Naive thymus-derived CD8-positive, alpha-beta T cell (primary cell): ENCODE results near the gene IL12RB2. TPM values are rescaled to one million over a fixed set of nuclear protein-coding genes. Genes with fewer than 3 reads are reported as not detected.
A peak's percentile ranks its signal among the peaks of the same experiment; 100 is the strongest.

Experiments used
- ATAC-seq, 2 donors: fragments of 150-1000 bp; cut with Tn5 transposase in 1 of 2; sonication (Bioruptor Pico), chemical (Tn5 transposase) in 1 of 2; 1 replicate in 1 of 2; 2 replicates in 1 of 2; pipeline ENCODE4 v1.10.0; 2021; ENCODE audit warnings: mild to moderate bottlenecking in 2 of 2, moderate library complexity in 2 of 2
- POLR2A ChIA-PET: fragments of 350-600 bp; sonication (Branson Sonifier 250); formaldehyde crosslinking; loops from one replicate; lab custom pipeline; 2021; ENCODE audit warnings: antibody characterized with exemption; lab: Charles Lee
- DNase-seq, 10 donors: peaks; one replicate each; pipeline versions ENCODE4 v3.0.0 to v3.0.0-alpha.2; 2020 to 2022
- H3K27ac Mint-ChIP-seq, 10 donors: one replicate each; pipeline ENCODE4 v1.8.0; 2020 to 2022; ENCODE audit warnings: mild to moderate bottlenecking in 10 of 10, mixed read lengths in 10 of 10, moderate library complexity in 4 of 10, inconsistent platforms in 1 of 10
- H3K27me3 Mint-ChIP-seq, 5 donors: one replicate each; pipeline ENCODE4 v1.8.0; 2021 to 2022; ENCODE audit warnings: mixed read lengths in 5 of 5
- H3K36me3 Mint-ChIP-seq, 3 donors: one replicate each; pipeline ENCODE4 v1.8.0; 2020 to 2022; ENCODE audit warnings: mixed read lengths in 3 of 3, mild to moderate bottlenecking in 2 of 3, inconsistent platforms in 1 of 3
- H3K4me1 Mint-ChIP-seq, 4 donors: one replicate each; pipeline ENCODE4 v1.8.0; 2021 to 2022; ENCODE audit warnings: mixed read lengths in 4 of 4
- H3K4me3 Mint-ChIP-seq, 10 donors: one replicate each; pipeline ENCODE4 v1.8.0; 2020 to 2022; ENCODE audit warnings: mild to moderate bottlenecking in 10 of 10, mixed read lengths in 10 of 10, moderate library complexity in 6 of 10, inconsistent platforms in 1 of 10
- H3K9me3 Mint-ChIP-seq, 9 donors: one replicate each; pipeline ENCODE4 v1.8.0; 2020 to 2022; ENCODE audit warnings: mixed read lengths in 9 of 9, mild to moderate bottlenecking in 3 of 9, inconsistent platforms in 1 of 9, moderate library complexity in 1 of 9
- polyA plus RNA-seq, 3 donors: library from polyadenylated mRNA; unstranded; fragments of 300-500 nt; fragmentation: Illumina TruSeq; gene quantifications; one replicate each; pipeline ENCODE4 v1.2.3, GENCODE V29; 2021
- total RNA-seq, 8 experiments: library from RNA in 2 of 8; stranded (reverse) in 2 of 8; gene quantifications; one replicate each; pipeline ENCODE4 v1.2.3 and lab custom pipeline; 2021 to 2026

IL12RB2 gene
- total and polyA plus RNA-seq, 5 experiments from 2014 or later = 0.11 to 0.52 (median 0.11) TPM; not detected in 2

- Mint-ChIP-seq H3K4me1 (peaks cover 12 to 71% (median 45%) of the 10 kb centered on the region in 4 donors), H3K27me3 (peaks cover 0 to 7% (median 0%) of the 10 kb centered on the region in 5 donors), H3K36me3 (no peaks in the 10 kb centered on the region), H3K27ac (peak overlapping the region in 1 of 10 donors; percentile 73), H3K9me3 (no peaks in the 10 kb centered on the region), H3K4me3 (peak overlapping the region in 1 of 10 donors; percentile 57)
- ATAC-seq (no peak), DNase-seq (peak in 1 of 10 donors; percentile 8)
- POLR2A ChIA-PET = interaction anchor here (0.6 to 0.7 kb wide), 3 partner anchors 16 to 40 kb away, joined by 3 to 5 read pairs (median 4); no protein-coding TSS in a partner anchor
These were observed 31.0 kb downstream of the IL12RB2 start for GRCh38 chr1:67338642-67339041.

GRCh38 chr1:67339623-67340343, 32.1 kb downstream of the IL12RB2 start:
- ATAC-seq (no peak), DNase-seq (no peak)
- Mint-ChIP-seq H3K4me1 (peaks cover 15 to 69% (median 47%) of the 10 kb centered on the region in 4 donors), H3K27ac (peak overlapping the region in 2 of 10 donors; percentile 47), H3K27me3 (peaks cover 0 to 7% (median 0%) of the 10 kb centered on the region in 5 donors), H3K36me3 (no peaks in the 10 kb centered on the region), H3K4me3 (no peak overlapping the region), H3K9me3 (no peaks in the 10 kb centered on the region)
- POLR2A ChIA-PET = no interaction called here

GRCh38 chr1:67342076-67342890, 34.6 kb downstream of the IL12RB2 start:
- Mint-ChIP-seq H3K36me3 (no peaks in the 10 kb centered on the region), H3K9me3 (no peaks in the 10 kb centered on the region), H3K4me3 (peak overlapping the region in 1 of 10 donors; percentile 29), H3K27ac (peak overlapping the region in 2 of 10 donors; percentile 8 to 45), H3K4me1 (peaks cover 8 to 45% (median 31%) of the 10 kb centered on the region in 4 donors), H3K27me3 (peaks cover 0 to 7% (median 2%) of the 10 kb centered on the region in 5 donors)
- ATAC-seq (no peak), DNase-seq (no peak)
- POLR2A ChIA-PET = interaction anchor here (0.8 kb wide), 1 partner anchor 8 kb away, joined by 3 read pairs; no protein-coding TSS in a partner anchor

- H3K4me1 Mint-ChIP-seq = peaks cover 8 to 27% (median 17%) of the 10 kb centered on the region in 4 donors
- no peaks in the 10 kb centered on the region for H3K36me3 Mint-ChIP-seq
- no peak for DNase-seq
- no peaks in the 10 kb centered on the region for H3K9me3 Mint-ChIP-seq
- no peak overlapping the region for H3K27ac Mint-ChIP-seq
- no peak overlapping the region for H3K4me3 Mint-ChIP-seq
- no peak for ATAC-seq
- POLR2A ChIA-PET = interaction anchor here (0.7 kb wide), 1 partner anchor 29 kb away, joined by 6 read pairs; no protein-coding TSS in a partner anchor
- H3K27me3 Mint-ChIP-seq = peaks cover 0 to 7% (median 2%) of the 10 kb centered on the region in 5 donors
These were observed 37.9 kb downstream of the IL12RB2 start for GRCh38 chr1:67345556-67345955.

- POLR2A ChIA-PET = no interaction called here
- no peaks in the 10 kb centered on the region for H3K9me3 Mint-ChIP-seq
- DNase-seq = no peak
- H3K4me3 Mint-ChIP-seq = no peak overlapping the region
- no peaks in the 10 kb centered on the region for H3K36me3 Mint-ChIP-seq
- peaks cover 0 to 4% (median 0%) of the 10 kb centered on the region in 5 donors for H3K27me3 Mint-ChIP-seq
- H3K27ac Mint-ChIP-seq = no peak overlapping the region
- peaks cover 8 to 16% (median 11%) of the 10 kb centered on the region in 4 donors for H3K4me1 Mint-ChIP-seq
- ATAC-seq = no peak
These were observed 39.3 kb downstream of the IL12RB2 start for GRCh38 chr1:67346982-67347381.

- H3K36me3 Mint-ChIP-seq = no peaks in the 10 kb centered on the region
- POLR2A ChIA-PET = interaction anchor here (0.7 kb wide), 1 partner anchor 187 kb away, joined by 3 read pairs; no protein-coding TSS in a partner anchor
- H3K4me1 Mint-ChIP-seq = peaks cover 5 to 9% (median 7%) of the 10 kb centered on the region in 4 donors
- H3K9me3 Mint-ChIP-seq = no peaks in the 10 kb centered on the region
- no peak overlapping the region for H3K27ac Mint-ChIP-seq
- peaks cover 0 to 4% (median 0%) of the 10 kb centered on the region in 5 donors for H3K27me3 Mint-ChIP-seq
- DNase-seq (peak in 1 of 10 donors; percentile 13), ATAC-seq (no peak)
- H3K4me3 Mint-ChIP-seq = no peak overlapping the region
These were observed 40.2 kb downstream of the IL12RB2 start for GRCh38 chr1:67347688-67348472.

GRCh38 chr1:67348586-67349252, 41.0 kb downstream of the IL12RB2 start:
- H3K9me3 Mint-ChIP-seq = no peaks in the 10 kb centered on the region
- DNase-seq (no peak), ATAC-seq (no peak)
- H3K4me3 Mint-ChIP-seq = no peak overlapping the region
- H3K27me3 Mint-ChIP-seq = peaks cover 0 to 5% (median 0%) of the 10 kb centered on the region in 5 donors
- peaks cover 2 to 4% (median 2%) of the 10 kb centered on the region in 4 donors for H3K4me1 Mint-ChIP-seq
- H3K27ac Mint-ChIP-seq = no peak overlapping the region
- POLR2A ChIA-PET = no interaction called here
- peaks cover 0 to 3% (median 1%) of the 10 kb centered on the region in 3 donors for H3K36me3 Mint-ChIP-seq

GRCh38 chr1:67350783-67351182, 43.1 kb downstream of the IL12RB2 start:
- POLR2A ChIA-PET = no interaction called here
- H3K9me3 Mint-ChIP-seq = no peaks in the 10 kb centered on the region
- H3K27ac Mint-ChIP-seq = no peak overlapping the region
- H3K36me3 Mint-ChIP-seq = peaks cover 6 to 14% (median 8%) of the 10 kb centered on the region in 3 donors
- H3K27me3 Mint-ChIP-seq = peaks cover 0 to 7% (median 5%) of the 10 kb centered on the region in 5 donors
- H3K4me3 Mint-ChIP-seq = no peak overlapping the region
- no peaks in the 10 kb centered on the region for H3K4me1 Mint-ChIP-seq
- ATAC-seq = no peak
- no peak for DNase-seq

- H3K9me3 Mint-ChIP-seq = no peaks in the 10 kb centered on the region
- no peak overlapping the region for H3K27ac Mint-ChIP-seq
- no peak for DNase-seq
- H3K4me1 Mint-ChIP-seq = no peaks in the 10 kb centered on the region
- peaks cover 6 to 15% (median 8%) of the 10 kb centered on the region in 3 donors for H3K36me3 Mint-ChIP-seq
- H3K27me3 Mint-ChIP-seq = peaks cover 0 to 5% (median 4%) of the 10 kb centered on the region in 5 donors
- H3K4me3 Mint-ChIP-seq = no peak overlapping the region
- ATAC-seq = no peak
- POLR2A ChIA-PET = no interaction called here
These were observed 44.5 kb downstream of the IL12RB2 start for GRCh38 chr1:67352211-67352610.

GRCh38 chr1:67355745-67356424, 48.2 kb downstream of the IL12RB2 start:
- Mint-ChIP-seq H3K9me3 (no peaks in the 10 kb centered on the region), H3K27me3 (peaks cover 0 to 5% (median 4%) of the 10 kb centered on the region in 5 donors), H3K4me1 (peaks cover 0 to 1% (median 0%) of the 10 kb centered on the region in 4 donors), H3K4me3 (no peak overlapping the region), H3K27ac (no peak overlapping the region), H3K36me3 (peaks cover 6 to 15% (median 8%) of the 10 kb centered on the region in 3 donors)
- DNase-seq (no peak), ATAC-seq (no peak)
- POLR2A ChIA-PET = interaction anchor here (0.6 to 0.7 kb wide), 2 partner anchors 30 to 56 kb away, joined by 4 to 6 read pairs; no protein-coding TSS in a partner anchor

GRCh38 chr1:67359592-67359991, 51.9 kb downstream of the IL12RB2 start:
- peaks cover 6 to 11% (median 8%) of the 10 kb centered on the region in 4 donors for H3K4me1 Mint-ChIP-seq
- peaks cover 0 to 8% (median 0%) of the 10 kb centered on the region in 5 donors for H3K27me3 Mint-ChIP-seq
- ATAC-seq (no peak), DNase-seq (no peak)
- peak overlapping the region in 1 of 10 donors; percentile 25 for H3K27ac Mint-ChIP-seq
- peaks cover 0 to 5% (median 1%) of the 10 kb centered on the region in 3 donors for H3K36me3 Mint-ChIP-seq
- H3K9me3 Mint-ChIP-seq = no peaks in the 10 kb centered on the region
- no peak overlapping the region for H3K4me3 Mint-ChIP-seq
- POLR2A ChIA-PET = no interaction called here
